Midbrain (tissue), 1 donor: ENCODE measurements around the gene ARHGAP36.

Experiments
- DNase-seq: peaks from one replicate; lab custom pipeline; 2025; lab: John Stamatoyannopoulos, UW

Gene ARHGAP36

GRCh38 chrX:131072871-131073571 is 14.9 kb downstream of the ARHGAP36 start:
- no peak for DNase-seq

GRCh38 chrX:131073607-131074006 is 15.5 kb downstream of the ARHGAP36 start:
- DNase-seq, result no peak

- no peak for DNase-seq
Observed at GRCh38 chrX:131081772-131082740, 23.9 kb downstream of the ARHGAP36 start.

GRCh38 chrX:131083510-131084142 is 25.5 kb downstream of the ARHGAP36 start:
- DNase-seq, result no peak

- DNase-seq, result no peak
Observed at GRCh38 chrX:131084145-131084544, 26.0 kb downstream of the ARHGAP36 start.

- DNase-seq, result no peak
Observed at GRCh38 chrX:131136776-131137175, 78.6 kb downstream of the ARHGAP36 start.

GRCh38 chrX:131139072-131139471 is 80.9 kb downstream of the ARHGAP36 start:
- DNase-seq, result no peak
